ENCODE measurements around the gene ZNF407.

Gene ZNF407

DNA sequence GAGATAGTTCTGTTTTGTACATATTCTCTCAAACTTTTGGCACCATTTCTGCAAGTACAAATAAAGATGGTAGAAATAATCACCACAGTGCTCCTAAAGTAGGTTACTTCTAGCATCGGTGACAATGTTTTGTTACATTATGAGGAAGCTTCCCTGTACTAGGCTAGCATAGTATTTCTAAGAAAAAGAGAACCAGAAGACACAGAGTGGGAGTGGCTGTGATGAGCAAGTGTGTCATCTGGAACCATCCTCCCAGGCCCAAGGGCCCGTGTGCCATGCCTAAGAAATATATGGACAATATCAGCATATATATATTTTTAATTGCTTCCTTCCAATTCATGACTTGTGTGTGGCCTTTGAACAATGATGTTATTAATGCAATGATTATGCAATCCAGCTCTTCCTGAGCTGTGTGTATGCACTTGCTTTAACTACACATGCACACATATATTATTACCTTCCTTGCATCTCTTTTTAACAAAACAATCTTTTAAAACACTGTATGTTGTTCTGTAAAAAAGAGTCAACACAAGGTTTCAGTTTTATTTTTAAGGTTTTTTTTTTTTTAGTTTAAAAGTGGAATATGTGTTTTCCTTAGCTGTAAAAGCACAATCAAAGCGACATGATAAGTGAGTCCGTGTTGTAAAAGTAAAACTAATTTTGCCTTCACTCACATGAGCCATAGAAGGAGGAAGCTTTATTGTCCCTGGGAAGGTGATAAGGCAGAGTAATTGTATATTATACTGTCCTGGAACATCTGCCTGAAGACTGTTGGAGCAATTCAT, 303.9 kb downstream of the ZNF407 start:
- H3K27me3 ChIP-seq (ENCODE audit: insufficient read depth, low read depth) = no peaks in the 10 kb centered on the region
- H3K36me3 ChIP-seq (ENCODE audit: insufficient read depth) = no peaks in the 10 kb centered on the region
- no peak overlapping the region for H3K9ac ChIP-seq
- no peaks in the 10 kb centered on the region for H3K79me2 ChIP-seq (ENCODE audit: insufficient read depth, low read depth)
- no peak overlapping the region for H3K4me3 ChIP-seq (IDR thresholded peaks at IDR 0.05; ENCODE audit: insufficient read depth, low read depth, low read length)
- no peak overlapping the region for H3K4me2 ChIP-seq
- peaks cover 2% of the 10 kb centered on the region for H3K4me1 ChIP-seq (ENCODE audit: low read depth, poor library complexity, severe bottlenecking)
- TF ChIP-seq, protein P1, sequence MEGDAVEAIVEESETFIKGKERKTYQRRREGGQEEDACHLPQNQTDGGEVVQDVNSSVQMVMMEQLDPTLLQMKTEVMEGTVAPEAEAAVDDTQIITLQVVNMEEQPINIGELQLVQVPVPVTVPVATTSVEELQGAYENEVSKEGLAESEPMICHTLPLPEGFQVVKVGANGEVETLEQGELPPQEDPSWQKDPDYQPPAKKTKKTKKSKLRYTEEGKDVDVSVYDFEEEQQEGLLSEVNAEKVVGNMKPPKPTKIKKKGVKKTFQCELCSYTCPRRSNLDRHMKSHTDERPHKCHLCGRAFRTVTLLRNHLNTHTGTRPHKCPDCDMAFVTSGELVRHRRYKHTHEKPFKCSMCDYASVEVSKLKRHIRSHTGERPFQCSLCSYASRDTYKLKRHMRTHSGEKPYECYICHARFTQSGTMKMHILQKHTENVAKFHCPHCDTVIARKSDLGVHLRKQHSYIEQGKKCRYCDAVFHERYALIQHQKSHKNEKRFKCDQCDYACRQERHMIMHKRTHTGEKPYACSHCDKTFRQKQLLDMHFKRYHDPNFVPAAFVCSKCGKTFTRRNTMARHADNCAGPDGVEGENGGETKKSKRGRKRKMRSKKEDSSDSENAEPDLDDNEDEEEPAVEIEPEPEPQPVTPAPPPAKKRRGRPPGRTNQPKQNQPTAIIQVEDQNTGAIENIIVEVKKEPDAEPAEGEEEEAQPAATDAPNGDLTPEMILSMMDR (conservative IDR thresholded peaks at IDR 0.05; ENCODE audit: low read depth, low read length) = no peak
- H2AFZ ChIP-seq (ENCODE audit: low read depth) = no peak overlapping the region
- H4K20me1 ChIP-seq (ENCODE audit: insufficient read depth) = no peaks in the 10 kb centered on the region
- H3K27ac ChIP-seq = no peak overlapping the region

DNA sequence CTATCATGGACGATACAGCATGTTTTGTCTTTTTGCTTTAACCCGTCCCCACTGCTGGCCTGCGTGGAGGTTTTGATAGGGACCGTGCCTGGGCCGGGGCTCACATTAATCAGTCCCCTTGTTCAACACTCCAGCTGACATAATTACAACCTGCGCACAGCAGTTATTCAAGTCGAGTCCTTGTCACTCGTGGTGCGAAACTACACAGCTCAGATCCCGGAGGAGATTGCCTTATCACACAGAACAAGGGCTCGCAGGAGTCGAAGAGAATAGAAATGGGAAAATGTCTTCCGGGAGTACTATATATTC, 304.4 kb downstream of the ZNF407 start:
- Histone ChIP-seq H3K27ac (no peak overlapping the region), H3K79me2 (ENCODE audit: insufficient read depth, low read depth) (no peaks in the 10 kb centered on the region), H4K20me1 (ENCODE audit: insufficient read depth) (no peaks in the 10 kb centered on the region), H3K36me3 (ENCODE audit: insufficient read depth) (no peaks in the 10 kb centered on the region), H3K9ac (no peak overlapping the region), H3K27me3 (ENCODE audit: insufficient read depth, low read depth) (no peaks in the 10 kb centered on the region), H3K4me3 (IDR thresholded peaks at IDR 0.05; ENCODE audit: insufficient read depth, low read depth, low read length) (no peak overlapping the region), H2AFZ (ENCODE audit: low read depth) (no peak overlapping the region), H3K4me1 (ENCODE audit: low read depth, poor library complexity, severe bottlenecking) (no peaks in the 10 kb centered on the region), H3K4me2 (no peak overlapping the region)
- TF ChIP-seq, protein P1 (conservative IDR thresholded peaks at IDR 0.05; ENCODE audit: low read depth, low read length) = no peak

- no peak overlapping the region for H3K9ac ChIP-seq
- H3K4me1 ChIP-seq (ENCODE audit: low read depth, poor library complexity, severe bottlenecking) = no peaks in the 10 kb centered on the region
- no peak overlapping the region for H2AFZ ChIP-seq (ENCODE audit: low read depth)
- H3K4me2 ChIP-seq = no peak overlapping the region
- H3K4me3 ChIP-seq (IDR thresholded peaks at IDR 0.05; ENCODE audit: insufficient read depth, low read depth, low read length) = no peak overlapping the region
- no peaks in the 10 kb centered on the region for H3K36me3 ChIP-seq (ENCODE audit: insufficient read depth)
- no peaks in the 10 kb centered on the region for H3K27me3 ChIP-seq (ENCODE audit: insufficient read depth, low read depth)
- no peaks in the 10 kb centered on the region for H3K79me2 ChIP-seq (ENCODE audit: insufficient read depth, low read depth)
- TF ChIP-seq, protein P1 (conservative IDR thresholded peaks at IDR 0.05; ENCODE audit: low read depth, low read length) = no peak
- H4K20me1 ChIP-seq (ENCODE audit: insufficient read depth) = no peaks in the 10 kb centered on the region
- no peak overlapping the region for H3K27ac ChIP-seq
Observed at GRCh38 chr18:74905247-74905646, 307.6 kb downstream of the ZNF407 start.

- Histone ChIP-seq H4K20me1 (ENCODE audit: insufficient read depth) (no peaks in the 10 kb centered on the region), H3K79me2 (ENCODE audit: insufficient read depth, low read depth) (no peaks in the 10 kb centered on the region), H3K4me2 (no peak overlapping the region), H3K9ac (no peak overlapping the region), H3K4me1 (ENCODE audit: low read depth, poor library complexity, severe bottlenecking) (no peaks in the 10 kb centered on the region), H3K27me3 (ENCODE audit: insufficient read depth, low read depth) (no peaks in the 10 kb centered on the region), H3K36me3 (ENCODE audit: insufficient read depth) (no peaks in the 10 kb centered on the region), H3K4me3 (IDR thresholded peaks at IDR 0.05; ENCODE audit: insufficient read depth, low read depth, low read length) (no peak overlapping the region), H2AFZ (ENCODE audit: low read depth) (no peak overlapping the region), H3K27ac (no peak overlapping the region)
- TF ChIP-seq, protein P1 (conservative IDR thresholded peaks at IDR 0.05; ENCODE audit: low read depth, low read length) = no peak
Observed at GRCh38 chr18:74906184-74906583, 308.5 kb downstream of the ZNF407 start.

All from KMS-11 (cell line).